Midbrain (tissue), 1 donor: ENCODE results near the gene HIVEP3.
A peak's percentile ranks its signal among the peaks of the same experiment; 100 is the strongest.

ENCODE experiments used
- DNase-seq: peaks from one replicate; lab custom pipeline; 2025; lab: John Stamatoyannopoulos, UW

The HIVEP3 gene

DNA sequence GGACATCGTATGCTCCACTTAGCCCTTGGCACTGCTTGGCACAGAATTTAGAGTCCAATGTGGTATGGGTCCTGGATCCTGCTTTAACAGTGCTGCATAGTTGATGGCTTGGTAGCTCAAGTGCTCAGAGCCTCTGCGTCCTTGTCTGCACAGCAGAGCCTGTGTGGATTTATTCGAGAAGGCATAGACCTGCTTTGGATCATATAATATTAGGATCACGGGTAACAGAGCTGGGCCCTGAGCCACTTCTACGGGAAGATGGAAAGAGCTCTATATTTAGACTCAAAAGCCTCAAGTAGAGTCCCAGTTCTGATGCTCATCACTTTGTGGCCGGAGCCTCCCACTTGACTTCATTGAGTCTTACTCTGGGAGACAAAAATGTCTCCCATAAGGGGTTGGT, 269.9 kb downstream of the HIVEP3 start:
- no peak for DNase-seq

GRCh38 chr1:41648230-41648629, 270.5 kb downstream of the HIVEP3 start:
- no peak for DNase-seq

- DNase-seq, result no peak
These were observed 271.2 kb downstream of the HIVEP3 start for GRCh38 chr1:41647221-41648135.

- DNase-seq, result no peak
These were observed 272.5 kb downstream of the HIVEP3 start for GRCh38 chr1:41646186-41646585.

DNA sequence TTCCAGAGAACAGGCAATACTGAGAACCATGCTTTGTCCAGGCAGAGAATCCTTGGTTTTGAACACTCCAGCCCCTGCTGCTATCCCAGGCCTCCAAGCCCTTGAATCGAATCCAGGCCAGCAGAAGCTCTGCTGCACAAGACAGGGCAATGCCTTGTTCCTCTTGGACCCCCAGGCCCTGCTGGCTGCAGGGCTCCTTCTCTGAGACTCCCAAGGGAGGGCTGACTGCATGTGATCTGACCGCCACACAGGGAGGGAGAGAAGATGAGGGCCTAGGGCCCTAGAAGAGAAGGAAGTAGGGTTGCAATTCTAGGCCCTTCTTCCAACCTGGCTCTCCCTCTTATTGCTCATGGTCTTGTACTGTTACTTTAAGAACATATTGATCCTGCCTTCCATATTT, 273.7 kb downstream of the HIVEP3 start:
- DNase-seq, result no peak

DNA sequence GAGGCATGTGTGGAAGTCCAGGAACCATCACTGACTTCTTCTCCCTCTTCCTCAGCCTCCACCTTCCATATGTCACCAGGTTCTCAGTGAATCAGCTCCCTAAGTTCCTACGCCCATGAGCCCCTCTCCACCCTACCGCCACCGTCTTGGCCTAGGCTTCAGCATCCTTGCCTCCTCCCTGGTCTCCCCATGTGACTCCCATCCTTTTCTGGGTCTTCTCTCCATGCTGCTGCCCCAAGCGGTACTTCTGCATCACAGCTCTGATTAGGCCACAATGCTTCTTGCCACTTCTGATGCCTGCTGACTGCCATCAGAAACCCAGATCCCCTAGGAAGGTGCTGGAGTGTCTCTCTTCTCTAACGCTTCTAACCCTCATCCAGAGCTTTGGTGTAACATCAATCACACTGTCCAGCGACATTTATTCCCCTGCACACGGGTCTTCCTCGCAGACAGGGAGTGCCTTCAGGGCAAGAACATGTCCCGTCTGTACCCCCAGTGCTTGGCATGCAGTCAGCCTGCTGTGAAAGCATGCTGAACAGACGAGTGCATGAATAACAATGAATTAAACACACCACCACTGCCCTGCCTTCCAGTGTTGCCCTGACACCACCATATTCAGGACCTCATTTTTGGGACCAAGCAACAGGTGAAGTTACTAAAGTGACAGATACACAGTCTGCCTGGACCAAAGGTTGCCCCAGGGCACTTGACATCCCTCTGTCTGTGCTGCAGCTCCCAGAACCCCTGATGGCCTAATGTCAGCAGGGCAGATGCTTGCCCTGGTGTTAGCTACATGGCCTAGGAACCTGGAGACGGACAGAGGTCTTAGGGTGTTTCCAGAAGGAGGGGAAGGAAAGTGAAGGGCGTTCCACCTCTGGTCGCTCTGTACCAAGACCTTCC, 275.6 kb downstream of the HIVEP3 start:
- no peak for DNase-seq

- DNase-seq, result no peak
These were observed 276.7 kb downstream of the HIVEP3 start for GRCh38 chr1:41641941-41642527.

GRCh38 chr1:41641475-41641814, 277.3 kb downstream of the HIVEP3 start:
- no peak for DNase-seq

DNA sequence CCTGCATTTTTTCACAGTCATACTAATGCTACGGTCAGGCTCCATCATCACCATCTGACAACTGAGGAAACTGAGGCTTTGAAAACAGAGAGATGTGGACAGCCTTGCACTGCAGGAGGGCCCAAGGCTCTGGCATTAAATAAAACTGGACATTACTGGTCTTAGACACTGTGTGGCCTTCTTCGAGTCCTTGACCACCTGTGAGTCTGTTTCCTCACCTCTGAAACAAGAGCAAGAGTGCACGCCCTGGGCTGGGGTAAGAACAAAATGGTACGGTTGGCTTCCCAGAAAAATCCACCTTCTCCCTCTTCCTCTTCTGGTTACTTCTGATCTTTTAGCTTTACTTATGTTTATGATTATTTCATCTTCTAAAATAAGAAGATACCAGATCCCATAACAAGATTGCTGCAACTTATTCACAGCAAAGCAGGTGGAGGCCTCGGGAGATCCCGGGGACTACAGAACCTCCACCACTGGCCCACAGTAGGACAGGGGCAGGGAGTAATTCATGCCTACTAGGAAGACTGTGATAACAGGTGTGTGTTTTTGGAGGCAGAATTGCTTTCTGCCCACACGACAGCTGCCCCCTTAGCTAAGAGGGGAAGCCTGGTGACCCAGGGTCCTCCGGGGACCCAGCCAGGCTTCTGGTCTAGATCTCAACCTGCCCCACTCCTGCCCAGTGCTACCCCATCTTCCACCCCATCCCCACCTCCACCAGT, 277.8 kb downstream of the HIVEP3 start:
- DNase-seq, result no peak

- no peak for DNase-seq
These were observed 278.5 kb downstream of the HIVEP3 start for GRCh38 chr1:41640141-41640751.

DNA sequence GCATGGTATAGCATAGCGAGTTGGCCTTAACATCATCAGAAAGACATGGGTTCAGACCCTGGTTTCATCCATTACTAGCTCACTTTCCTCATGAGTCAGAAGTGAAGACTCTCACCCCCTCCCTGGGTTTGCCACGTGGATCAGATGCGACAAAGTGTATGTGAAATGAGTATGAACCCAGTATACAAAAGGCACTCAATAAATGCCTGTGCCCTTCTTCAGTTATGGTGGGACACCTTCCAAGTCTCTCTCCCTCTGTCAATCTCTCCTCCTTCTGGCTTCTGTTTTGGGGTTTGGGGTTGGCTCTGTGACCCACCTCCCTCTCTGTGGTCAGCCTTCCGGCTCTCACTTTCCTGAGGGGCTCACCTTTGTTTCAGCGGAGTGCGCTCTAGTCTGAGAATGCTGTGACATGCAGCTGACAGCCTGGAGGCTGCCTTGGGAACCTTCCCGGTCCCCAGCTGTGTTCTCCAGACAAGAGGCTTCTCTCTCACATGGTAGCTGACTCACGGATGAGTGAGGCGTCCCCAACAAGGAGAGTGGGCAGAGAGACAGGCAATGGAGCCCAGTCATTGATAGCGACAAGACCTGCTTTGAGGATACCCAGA, 279.3 kb downstream of the HIVEP3 start:
- DNase-seq, result peak; percentile 22

DNA sequence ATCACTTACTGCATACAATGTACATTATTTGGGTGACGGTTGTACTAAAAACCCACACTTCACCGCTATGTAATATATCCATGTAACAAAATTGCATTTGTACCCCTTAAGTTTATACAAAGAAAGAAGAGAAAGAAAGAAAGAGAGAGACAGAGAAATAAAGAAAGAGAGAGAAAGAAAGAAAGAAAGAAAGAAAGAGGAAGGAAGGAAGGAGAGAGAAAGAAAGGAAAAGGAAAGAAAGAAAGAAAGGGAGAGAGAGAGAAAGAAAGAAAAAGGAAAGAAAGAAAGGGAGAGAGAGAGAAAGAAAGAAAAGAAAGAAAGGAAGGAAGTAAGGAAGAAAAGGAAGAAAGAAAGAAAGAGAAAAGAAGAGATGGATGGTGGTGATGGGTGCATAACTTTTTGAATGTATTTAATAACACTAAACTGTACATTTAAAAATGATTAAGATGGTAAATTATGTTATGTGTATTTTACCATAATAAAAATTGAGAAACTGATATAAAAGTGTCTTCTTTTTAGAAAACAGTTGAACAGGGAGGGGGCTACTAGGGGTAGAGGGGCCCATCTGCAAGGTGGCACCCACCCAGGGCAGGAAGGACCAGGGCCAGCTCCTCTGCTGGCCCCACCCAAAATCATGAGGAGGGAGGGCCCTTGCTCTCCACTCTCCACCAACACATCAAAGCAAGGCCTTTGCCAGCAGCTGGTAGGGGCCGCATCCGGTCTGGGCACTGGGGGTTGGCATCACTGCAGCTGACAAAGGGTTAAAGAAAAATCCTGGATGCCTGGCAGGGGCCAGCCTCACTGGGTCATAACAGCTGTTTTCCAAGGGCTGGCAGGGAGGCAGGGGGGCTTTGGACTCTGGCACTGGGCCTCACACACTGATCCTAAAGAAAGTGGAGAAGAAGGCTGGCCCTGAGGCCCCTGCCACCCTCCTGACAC, 280.4 kb downstream of the HIVEP3 start:
- no peak for DNase-seq

DNA sequence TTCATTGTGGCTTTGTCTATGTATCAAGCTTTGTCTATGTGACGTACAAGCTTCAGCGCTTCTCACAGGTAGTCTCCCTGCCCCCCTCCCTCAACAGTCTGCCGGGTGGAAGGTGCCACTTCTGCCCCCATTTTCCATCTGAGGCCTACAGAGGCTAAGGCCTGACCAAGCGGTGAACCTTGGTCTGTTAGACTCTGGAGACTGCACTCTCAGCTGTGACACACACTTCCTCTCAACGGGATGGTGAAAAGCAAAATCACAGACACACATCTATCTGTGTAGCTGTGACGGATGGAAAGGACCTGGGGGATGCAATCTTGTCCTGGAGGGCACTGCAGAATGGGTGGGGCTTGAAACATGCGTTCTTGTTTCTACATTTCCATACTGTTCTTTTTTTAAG, 281.4 kb downstream of the HIVEP3 start:
- DNase-seq, result no peak

GRCh38 chr1:41633764-41634163, 285.0 kb downstream of the HIVEP3 start:
- DNase-seq, result no peak

GRCh38 chr1:41632781-41633575, 285.7 kb downstream of the HIVEP3 start:
- DNase-seq, result no peak

DNA sequence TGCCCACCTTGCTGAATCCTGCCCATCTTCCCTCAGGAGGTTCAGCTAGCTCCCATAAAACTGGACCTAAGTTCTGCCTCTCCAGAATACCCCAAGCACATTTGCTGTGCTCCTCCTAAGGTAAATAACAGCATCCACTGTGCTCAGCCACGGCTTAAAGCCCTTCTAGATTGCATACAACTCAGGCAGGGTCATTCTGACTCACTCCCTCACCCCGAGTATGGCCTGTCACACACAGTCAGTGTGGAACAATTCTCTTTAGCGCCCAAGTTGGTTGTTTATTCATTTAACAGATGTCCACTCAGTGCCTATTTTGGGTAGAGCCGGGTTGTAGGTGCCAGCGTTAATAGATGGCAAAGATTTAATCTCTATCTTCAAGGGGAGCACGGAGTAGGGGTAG, 286.8 kb downstream of the HIVEP3 start:
- DNase-seq, result no peak

GRCh38 chr1:41631154-41631553, 287.6 kb downstream of the HIVEP3 start:
- DNase-seq, result no peak

DNA sequence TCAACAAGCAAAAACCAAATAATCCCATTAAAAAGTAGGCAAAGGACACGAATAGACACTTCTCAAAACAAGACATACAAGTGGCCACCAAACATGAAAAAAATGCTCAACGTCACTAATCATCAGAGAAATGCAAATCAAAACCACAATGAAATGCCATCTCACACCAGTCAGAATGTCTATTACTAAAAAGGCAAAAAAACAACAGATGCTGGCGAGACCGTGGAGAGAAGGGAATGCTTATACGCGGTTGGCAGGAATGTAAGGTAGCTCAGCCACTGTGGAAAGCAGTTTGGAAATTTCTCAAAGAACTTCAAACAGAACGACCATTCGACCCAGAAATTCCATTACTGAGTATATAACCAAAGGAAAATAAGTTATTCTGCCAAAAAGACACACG, 289.2 kb downstream of the HIVEP3 start:
- no peak for DNase-seq

DNA sequence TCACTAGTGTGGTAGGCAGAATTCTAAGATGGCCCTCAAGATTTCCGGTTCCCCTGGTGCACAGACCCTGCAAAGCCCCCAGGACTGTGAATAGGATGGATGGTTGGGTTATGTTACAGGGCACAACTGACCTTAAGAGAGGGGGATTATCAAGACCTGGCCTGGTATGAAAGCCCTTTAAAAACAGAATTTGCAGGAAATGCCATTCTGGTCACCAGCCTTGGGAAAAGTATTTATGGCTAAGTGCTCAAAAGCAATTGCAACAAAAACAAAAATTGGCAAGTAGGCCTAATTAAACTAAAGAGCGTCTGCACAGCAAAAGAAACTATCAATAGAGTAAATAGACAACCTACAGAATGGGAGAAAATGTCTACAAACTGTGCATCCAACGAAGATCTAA, 289.6 kb downstream of the HIVEP3 start:
- DNase-seq, result no peak
